Astrocyte of the hippocampus (primary cell): Measurements from ENCODE around the gene HRG.

Source experiments
- DNase-seq: peaks from one replicate; pipeline ENCODE4 v3.0.0; 2011; ENCODE audit warnings: low read depth, low spot score

Gene HRG

GRCh38 chr3:186637686-186638085 lies 28.1 kb upstream of the HRG start:
- DNase-seq, result no peak

GRCh38 chr3:186638259-186638658 lies 27.6 kb upstream of the HRG start:
- DNase-seq, result no peak

DNA sequence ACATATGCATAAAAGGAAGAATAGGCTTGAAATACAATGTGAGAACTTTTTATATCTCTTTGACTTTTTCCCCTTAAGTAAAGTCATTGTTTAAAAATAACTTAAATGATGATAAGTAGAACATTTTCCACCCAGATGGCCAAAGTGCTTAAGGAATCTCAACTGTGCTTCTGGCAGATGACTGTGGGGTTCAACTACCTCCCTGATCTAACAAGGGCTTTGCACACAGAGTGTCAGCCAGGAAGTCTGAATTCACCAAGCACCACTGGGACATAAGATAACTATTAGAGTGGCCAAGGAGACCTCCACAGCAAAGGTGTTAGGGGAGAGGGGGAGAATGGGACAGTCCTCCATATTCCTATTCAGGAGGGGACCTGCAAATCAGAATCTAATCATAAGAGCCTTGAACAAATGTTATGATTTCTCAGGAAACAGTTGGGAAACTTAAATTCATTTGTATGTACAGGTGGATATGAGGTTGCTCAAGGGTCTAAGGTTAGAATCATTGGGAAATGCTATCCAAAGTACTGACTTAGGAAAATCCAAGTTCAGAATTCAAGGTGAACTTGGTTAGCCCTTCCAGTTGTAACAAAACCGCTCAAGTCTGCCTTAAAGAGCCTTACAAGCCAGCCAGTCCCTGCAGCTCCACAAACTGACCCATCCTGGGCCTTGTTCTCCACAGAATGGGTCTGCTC lies 25.9 kb upstream of the HRG start, which contains the start of gene FETUB:
Gene FETUB (plus strand): TSS at position 622 of the 695 bp plus-strand sequence. CDS start 62 bp downstream, at position 684.
- DNase-seq, result no peak

GRCh38 chr3:186640473-186640818 lies 25.4 kb upstream of the HRG start:
- peak; percentile 82 for DNase-seq

DNA sequence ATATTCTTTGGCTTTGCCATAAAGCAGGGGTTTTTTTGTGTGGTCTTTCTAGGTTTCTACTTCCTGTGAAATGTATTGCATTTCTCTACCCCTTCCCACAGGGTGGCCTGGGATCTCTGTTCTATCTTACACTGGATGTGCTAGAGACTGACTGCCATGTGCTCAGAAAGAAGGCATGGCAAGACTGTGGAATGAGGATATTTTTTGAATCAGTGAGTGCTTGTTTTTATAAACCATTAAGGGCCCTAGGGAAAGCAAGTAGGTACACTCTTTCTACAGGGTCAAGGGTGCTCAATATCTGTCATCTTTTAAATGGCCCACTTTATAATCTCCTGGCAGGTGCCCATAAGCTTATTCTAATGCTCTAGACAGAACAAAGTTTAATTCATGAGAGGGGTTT lies 24.9 kb upstream of the HRG start:
- DNase-seq, result peak; percentile 11

- DNase-seq, result no peak
Observed at GRCh38 chr3:186642014-186642413, 23.8 kb upstream of the HRG start.

DNA sequence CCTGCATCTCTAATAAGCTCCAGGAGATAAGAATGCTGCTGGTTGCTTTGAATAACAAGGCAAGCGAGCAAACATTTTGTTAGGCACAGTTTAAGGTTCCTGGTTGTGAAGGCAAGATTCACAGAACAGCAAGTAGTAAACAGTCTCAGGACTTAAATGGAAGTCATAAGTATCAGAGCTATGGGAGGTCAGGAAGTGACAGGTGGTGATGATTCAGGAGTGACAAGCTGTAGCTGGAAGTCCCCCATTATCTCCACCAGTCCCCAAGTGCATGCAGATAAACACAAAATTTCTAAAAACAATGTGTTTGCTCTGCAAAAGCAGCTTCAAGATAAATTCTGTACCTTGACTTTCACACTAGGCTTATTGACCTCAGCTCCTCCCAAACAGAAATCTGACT lies 22.3 kb upstream of the HRG start:
- no peak for DNase-seq

DNA sequence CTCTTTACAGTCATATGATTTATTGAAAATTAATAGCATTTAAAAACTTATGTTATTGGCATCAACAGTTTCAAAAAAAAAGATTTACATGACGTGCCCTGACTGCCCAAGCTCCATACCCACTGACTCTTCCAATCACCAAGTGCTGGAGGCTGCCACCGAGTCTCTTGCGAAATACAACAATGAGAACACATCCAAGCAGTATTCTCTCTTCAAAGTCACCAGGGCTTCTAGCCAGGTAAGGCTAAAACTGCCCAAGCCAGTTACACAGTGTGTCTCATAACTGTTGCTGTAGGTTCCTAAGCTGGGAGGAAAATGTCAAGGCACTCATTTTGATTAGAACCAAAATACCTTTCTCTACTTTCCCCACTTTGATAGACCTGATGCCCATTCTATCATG lies 21.1 kb upstream of the HRG start:
- DNase-seq, result no peak

- no peak for DNase-seq
Observed at GRCh38 chr3:186646106-186646505, 19.7 kb upstream of the HRG start.

- no peak for DNase-seq
Observed at GRCh38 chr3:186646841-186647240, 19.0 kb upstream of the HRG start.

GRCh38 chr3:186648851-186649250 lies 17.0 kb upstream of the HRG start:
- DNase-seq, result no peak

GRCh38 chr3:186651678-186652215 lies 14.1 kb upstream of the HRG start:
- no peak for DNase-seq

- no peak for DNase-seq
Observed at GRCh38 chr3:186653080-186653707, 12.6 kb upstream of the HRG start.

DNA sequence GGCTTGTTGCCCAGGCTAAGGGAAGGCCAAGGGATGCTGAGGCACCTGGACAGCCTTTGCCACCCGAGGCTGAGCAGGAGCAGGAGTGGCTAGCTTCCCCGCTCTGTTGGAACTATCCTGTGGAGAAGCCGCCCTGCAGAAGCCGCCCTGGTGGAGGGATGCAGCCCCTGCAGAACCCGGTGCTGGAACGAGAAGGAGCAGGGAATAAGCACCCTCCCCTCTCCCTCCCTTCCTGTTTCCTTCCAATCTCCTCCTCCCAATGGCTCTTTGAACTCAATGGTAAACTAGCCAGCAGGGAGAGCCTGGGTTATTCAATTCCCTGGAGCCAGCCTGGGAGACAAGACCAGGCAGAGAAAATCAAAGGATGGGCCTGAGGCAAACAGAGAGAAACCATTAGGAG lies 11.8 kb upstream of the HRG start:
- DNase-seq, result no peak

- DNase-seq, result no peak
Observed at GRCh38 chr3:186663361-186664118, 2.3 kb upstream of the HRG start.

DNA sequence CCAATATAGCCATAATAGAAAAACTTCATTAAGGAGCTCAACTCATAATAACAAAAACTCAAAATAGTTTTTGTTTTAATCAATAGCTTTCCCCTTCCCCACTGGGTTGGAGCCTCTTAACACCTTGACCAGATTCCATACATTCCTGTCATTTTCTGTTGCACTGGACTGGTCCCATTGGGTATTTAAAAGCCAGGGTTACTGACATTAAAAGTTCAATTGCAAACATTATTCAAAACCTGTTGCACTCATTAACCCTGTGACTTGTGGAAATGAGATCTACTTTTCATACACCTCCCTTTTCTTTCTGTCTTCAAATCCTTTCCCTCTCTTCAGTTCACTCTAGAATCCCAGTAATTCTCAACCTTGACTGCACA lies 1.7 kb upstream of the HRG start:
- DNase-seq, result no peak

GRCh38 chr3:186664506-186664905 lies 1.3 kb upstream of the HRG start:
- no peak for DNase-seq

- no peak for DNase-seq
Observed at GRCh38 chr3:186668426-186668825, 2.6 kb downstream of the HRG start.

DNA sequence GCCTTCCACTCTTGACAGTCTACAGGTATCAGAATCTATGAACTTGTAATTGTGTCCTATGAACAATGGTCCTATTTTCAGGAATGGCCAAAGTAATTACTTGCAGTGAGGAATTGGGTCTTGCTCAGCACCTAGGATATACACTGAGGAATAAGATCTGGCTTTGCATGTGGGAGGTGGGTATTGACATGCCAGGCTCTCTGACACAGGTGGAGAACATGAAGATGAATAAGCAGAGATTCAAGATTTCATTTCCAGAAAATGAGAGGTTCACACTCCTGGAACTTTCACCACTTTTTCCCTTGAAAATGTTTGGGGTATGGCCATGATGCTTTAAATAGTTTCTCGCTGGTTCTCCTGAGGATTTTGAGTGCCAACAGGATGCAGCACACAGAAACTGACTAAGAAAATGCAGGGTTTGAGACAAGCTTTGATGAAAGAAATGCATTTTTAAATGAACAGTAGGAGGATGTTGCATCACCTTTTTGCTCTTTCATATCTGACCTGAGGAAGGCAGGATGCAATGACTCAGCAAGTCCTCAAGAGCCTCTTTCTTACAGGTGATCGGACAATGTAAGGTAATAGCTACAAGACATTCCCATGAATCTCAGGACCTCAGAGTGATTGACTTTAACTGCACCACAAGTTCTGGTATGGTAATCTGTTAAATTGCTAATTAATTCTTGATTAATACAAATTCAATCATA lies 3.7 kb downstream of the HRG start:
- DNase-seq, result no peak

DNA sequence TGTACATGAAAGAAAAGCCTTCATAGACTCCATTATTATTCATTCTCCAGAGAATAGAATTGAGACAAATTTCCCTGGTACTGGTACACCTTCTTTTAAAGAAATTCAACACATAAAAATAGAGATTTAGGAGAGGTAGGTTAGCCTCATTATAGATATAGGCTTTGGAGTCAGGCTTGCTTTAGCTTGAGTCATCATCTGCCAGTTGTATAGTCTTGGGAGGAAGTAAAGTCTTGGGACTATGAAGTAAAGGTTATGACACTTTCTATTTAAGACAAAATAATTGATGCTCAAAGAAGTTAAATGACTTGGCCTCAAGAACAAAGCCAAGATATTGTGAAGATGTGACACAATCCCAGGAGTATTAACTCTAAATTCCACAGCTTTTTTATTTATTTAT lies 4.3 kb downstream of the HRG start:
- DNase-seq, result no peak

- no peak for DNase-seq
Observed at GRCh38 chr3:186671051-186671450, 5.2 kb downstream of the HRG start.

DNA sequence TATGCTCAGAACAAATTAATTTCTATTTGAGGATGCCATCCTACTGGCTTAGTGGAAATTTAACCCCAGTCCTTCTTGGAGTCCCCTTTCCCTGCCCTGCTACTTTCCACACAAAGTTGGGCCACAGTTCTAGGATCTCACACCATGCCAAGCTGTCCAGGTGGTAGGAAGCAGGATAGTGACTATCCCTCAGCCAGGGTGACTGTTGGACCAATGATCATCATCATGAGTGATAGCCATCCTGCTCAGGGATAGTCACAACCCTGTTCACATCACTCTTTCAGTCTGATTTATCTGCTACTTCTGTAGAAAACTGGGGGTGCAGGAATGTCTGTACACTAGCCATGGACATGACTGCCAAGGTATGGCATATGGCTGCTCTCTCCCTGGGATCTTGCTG lies 12.8 kb downstream of the HRG start:
- DNase-seq, result no peak
